ENCODE measurements around the gene KCNMB2.

DNA sequence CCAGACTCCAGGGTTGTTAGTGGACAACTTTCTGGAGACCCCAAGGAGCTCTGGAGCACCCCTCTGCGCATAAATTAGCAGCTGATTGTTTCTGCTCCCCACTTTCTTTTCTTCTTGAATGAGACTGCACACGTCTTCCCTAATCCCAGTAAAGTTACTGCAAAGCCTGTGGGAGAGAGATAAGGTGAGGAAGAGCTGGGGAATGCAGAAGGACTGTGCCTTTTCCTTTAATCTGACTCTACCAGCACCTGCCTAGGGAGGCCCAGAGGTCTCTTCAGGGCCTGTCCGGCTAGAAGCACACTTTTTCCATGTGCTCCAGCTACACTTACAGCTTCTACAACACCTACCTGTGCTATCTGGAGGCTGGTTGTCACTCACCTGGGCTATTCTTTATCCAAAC lies 143.8 kb downstream of the KCNMB2 start:
- TF ChIP-seq, protein P1, sequence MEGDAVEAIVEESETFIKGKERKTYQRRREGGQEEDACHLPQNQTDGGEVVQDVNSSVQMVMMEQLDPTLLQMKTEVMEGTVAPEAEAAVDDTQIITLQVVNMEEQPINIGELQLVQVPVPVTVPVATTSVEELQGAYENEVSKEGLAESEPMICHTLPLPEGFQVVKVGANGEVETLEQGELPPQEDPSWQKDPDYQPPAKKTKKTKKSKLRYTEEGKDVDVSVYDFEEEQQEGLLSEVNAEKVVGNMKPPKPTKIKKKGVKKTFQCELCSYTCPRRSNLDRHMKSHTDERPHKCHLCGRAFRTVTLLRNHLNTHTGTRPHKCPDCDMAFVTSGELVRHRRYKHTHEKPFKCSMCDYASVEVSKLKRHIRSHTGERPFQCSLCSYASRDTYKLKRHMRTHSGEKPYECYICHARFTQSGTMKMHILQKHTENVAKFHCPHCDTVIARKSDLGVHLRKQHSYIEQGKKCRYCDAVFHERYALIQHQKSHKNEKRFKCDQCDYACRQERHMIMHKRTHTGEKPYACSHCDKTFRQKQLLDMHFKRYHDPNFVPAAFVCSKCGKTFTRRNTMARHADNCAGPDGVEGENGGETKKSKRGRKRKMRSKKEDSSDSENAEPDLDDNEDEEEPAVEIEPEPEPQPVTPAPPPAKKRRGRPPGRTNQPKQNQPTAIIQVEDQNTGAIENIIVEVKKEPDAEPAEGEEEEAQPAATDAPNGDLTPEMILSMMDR (IDR thresholded peaks at IDR 0.05; ENCODE audit: borderline replicate concordance, extremely low read depth, low read length, poor library complexity, severe bottlenecking): no peak
- TF ChIP-seq EZH2 (IDR thresholded peaks at IDR 0.05; ENCODE audit: borderline replicate concordance, low read depth, low read length, severe bottlenecking): no peak

Data from DND-41 (cell line).